ENCODE results near the gene THSD7A.

- TF ChIP-seq POLR2A (IDR thresholded peaks at IDR 0.05; ENCODE audit: control extremely low read depth in 1 of 2, low read depth in 2 of 2, low read length in 2 of 2) (no peak), SIN3A (conservative IDR thresholded peaks at IDR 0.05 in 1 of 2, IDR thresholded peaks at IDR 0.05 in 1 of 2; ENCODE audit: low read depth in 1 of 2, low read length in 2 of 2) (no peak), CTCF (IDR thresholded peaks at IDR 0.05; ENCODE audit: control extremely low read depth in 1 of 3, insufficient read depth in 1 of 3, low read depth in 1 of 3, low read length in 3 of 3) (no peak), ZNF274 (IDR thresholded peaks at IDR 0.05; ENCODE audit: borderline replicate concordance, extremely low read depth, low read length) (no peak), EP300 (IDR thresholded peaks at IDR 0.05; ENCODE audit: borderline replicate concordance in 1 of 2, low read depth in 2 of 2, low read length in 2 of 2) (no peak), POLR2AphosphoS5 (IDR thresholded peaks at IDR 0.05; ENCODE audit: low read depth, low read length) (no peak), SAP30 (IDR thresholded peaks at IDR 0.05; ENCODE audit: insufficient read depth, insufficient replicate concordance, low read length) (no peak)
These were observed 16.3 kb upstream of the THSD7A start for GRCh38 chr7:11848251-11848650.

All from H1 (cell line).